NCI-H524 (cell line): ENCODE results near the gene PRKAG2.
A peak's percentile ranks its signal among the peaks of the same experiment; 100 is the strongest.

Experiments used
- DNase-seq, 2 experiments: peaks; one replicate each; lab custom pipeline; 2025; lab: John Stamatoyannopoulos, UW

Gene PRKAG2

DNA sequence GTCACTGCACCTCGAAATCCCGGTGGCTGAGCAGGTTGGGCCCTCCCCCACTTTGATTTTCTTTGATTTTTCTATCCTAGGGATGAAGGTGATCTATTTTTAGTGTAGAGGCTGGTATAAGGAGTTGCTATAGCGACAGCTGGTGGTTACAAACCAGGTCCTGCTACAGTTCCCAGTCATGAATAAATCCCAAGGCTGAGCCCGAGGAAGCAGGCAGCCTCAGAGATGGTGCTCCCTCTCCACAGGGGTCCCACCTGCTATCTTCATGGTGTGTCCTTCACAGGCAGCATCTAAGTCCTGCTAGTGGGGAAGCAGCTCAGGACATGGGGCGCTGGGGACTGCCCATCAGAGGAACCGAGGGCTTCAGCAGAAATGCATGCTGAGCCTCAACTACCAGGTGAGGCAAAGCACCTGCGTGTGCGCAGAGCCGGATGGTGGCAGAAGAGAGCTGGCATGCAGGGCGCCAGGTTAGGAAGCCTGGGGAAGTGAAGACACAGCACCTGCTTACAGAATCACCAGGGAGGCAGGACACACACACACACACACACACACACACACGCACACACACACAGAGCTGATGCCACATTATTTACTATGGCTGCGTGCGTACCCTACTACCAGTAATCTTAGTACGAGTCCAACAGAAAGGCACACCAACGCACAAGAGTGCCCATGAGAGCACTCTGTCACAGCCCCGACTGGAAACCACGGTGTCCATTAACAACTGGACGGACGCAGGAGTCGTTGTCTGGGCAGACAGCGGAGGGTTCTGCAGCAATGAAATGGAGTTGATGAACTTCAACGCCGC, 150.9 kb downstream of the PRKAG2 start:
- DNase-seq = peak; percentile 14 to 25

DNA sequence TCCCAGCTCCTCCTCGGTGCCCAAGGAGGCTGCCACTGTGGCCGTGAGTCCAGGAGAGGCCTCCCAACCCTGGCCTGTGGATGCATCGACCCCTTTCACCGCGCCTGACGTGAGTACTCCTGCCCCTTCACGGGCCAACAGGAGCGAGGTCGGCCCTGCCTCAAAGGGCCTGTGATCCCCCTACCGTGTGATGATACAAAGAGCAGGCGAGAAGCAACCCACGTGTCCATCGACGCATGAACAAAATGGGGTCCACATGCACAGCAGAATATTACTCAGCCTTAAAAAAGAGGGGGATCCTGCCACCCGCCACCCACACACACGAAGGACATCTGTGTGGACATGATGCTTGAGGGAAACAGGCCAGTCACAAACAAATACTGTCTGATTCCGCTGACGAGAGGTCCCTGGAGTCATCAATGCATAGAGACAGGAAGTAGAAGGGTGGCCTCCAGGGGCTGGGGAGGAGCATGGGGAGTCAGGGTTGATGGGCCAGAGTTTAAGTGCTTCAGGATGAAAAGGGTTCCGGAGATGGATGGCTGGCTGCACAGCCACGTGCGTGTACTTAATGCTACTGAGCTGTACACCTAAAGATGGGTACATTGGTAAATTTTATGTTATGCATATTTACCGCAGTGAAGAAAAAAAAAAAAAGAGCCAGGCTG, 151.9 kb downstream of the PRKAG2 start:
- DNase-seq = no peak

DNA sequence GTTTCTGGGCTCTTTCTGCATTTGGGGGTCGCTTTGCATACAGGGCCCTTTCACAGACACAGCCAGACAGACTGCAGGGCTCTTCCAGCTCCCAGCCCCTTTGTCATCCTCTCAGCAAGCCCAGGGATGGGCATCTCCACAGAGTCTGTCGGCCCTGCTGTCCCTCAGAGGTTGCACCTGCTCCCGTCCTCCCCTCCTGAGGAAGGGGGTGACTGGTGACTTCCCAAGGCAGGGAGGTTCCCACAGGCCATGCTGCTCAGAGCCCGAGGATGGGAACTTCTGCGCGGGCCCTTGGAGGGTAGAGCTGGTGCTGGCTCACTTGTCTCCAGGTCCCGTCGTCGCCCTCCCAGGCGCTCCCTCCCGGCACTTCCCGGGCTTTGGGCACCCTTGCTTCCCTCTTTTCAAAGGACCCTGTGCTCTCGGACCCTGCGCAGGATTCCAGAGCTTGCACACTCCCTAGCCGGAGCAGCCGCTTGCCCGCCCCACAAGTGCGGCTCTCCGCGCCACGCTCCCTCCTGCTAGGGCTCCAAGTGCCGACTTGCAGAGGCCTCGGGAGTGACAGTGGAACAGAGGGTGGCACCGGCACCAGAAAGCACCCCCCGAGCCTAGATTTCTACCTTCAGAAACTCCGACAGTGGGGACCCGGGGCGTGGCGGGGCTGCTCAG, 152.5 kb downstream of the PRKAG2 start:
- no peak for DNase-seq

DNA sequence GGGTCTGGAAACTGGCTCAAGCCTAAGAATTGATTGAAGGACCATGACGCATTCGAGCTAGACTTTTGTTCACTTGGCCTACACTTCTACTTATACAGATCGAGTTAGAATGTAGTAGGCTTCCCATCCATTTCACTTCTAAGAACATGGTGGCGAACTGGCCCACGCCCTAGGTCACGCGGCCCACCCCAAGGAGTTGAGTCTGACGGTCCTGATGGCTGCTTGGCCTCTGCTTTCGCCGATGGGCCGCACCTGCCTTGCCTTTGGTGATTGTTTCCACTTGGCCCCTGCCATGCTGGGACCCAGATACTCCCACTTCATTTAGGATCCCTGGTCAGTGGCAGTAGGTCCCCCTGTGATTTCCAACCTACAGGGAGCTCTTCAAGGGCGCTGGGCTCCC, 153.6 kb downstream of the PRKAG2 start:
- DNase-seq = no peak

DNA sequence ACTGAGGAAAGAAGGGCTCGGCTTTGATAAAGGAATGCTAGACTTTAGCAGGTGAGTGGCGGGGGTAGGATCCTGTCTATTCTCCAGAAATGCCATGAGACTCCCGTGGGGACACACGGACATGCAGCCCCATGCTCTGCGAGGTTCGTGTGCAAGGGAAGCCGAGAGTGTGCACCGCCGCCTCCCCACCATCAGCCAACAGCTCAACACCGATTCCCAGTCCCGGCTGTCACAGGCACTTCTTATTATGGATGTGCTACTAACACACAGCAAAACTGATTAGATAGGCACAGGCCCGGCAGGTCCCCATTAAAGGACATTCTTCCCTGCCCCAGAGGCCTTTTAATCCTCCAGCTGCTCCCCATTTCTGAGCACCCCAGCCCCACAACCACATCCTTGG, 154.4 kb downstream of the PRKAG2 start:
- DNase-seq = no peak

DNA sequence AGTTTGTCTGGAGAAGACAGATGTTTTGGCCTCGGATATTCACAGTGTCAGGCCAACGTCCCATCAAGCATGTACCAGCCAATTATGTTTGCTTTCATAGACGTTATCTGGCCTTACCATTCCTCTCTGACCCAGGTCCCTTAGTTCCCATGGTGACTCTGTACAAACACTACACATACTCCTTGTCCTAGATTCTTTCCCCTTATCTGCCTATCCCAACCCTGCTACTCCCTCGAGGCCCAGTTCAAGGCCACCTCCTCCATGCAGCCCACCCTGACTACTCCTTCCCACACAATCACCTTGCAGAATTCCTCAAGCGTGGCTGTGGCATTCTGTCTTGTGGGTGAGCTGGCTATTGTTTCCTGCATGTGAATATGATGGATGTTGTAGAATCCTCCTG, 155.2 kb downstream of the PRKAG2 start:
- no peak for DNase-seq

DNA sequence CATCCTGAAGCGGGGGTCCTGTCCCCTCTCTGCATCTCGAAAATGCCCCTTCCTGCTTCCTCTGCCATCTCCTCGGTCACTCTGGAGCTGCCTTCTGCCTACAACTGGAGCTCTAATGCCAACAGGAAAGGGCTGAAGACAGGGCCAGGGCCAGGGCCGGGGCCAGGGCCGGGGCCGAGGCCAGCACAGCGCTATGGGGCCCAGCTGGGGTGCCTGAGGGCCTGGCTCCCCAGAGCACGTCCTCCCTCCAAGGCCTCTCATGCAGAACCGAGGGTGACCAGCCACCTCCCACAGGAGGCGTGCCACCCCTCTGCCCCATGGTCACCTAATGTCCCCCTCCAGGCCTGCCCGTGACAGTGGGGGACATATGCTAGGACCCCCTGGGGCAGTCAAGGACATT, 155.7 kb downstream of the PRKAG2 start:
- no peak for DNase-seq

DNA sequence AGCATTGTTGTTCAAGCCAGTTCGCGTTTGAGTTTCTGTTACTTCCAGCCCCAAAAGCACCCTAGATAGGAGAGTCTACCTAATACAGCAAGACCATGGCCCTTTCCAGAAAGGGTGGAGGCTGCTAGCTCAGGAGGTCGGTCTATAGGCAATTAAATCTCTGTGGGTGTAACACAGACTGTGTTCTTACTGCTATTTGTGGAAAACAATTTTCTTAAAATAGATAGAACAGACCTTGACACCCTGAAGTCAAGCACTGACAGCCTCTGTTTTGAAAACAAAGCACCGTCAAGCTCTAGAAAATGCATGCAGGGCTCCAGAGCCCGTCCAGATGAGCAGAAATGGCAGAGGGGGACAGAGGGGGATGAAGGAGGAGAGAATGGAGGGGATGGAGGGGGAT, 156.6 kb downstream of the PRKAG2 start:
- DNase-seq = no peak

DNA sequence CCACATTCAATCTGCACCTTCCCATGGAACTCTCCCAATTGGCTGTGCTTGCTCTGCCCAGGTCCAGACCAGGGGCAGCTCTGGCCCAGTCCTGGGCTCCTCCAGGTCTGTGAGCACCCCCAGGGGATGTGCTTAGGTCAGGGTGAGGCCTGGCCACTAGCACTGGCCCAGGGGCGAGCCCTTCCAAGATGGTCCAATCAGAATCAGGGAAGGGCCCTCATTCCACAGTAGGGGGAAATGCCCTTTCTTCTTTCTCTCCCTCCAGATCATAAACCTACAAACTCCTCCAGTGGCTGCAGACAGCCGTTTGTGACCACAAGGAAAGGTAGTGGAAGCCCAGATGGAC, 157.0 kb downstream of the PRKAG2 start:
- DNase-seq = no peak

DNA sequence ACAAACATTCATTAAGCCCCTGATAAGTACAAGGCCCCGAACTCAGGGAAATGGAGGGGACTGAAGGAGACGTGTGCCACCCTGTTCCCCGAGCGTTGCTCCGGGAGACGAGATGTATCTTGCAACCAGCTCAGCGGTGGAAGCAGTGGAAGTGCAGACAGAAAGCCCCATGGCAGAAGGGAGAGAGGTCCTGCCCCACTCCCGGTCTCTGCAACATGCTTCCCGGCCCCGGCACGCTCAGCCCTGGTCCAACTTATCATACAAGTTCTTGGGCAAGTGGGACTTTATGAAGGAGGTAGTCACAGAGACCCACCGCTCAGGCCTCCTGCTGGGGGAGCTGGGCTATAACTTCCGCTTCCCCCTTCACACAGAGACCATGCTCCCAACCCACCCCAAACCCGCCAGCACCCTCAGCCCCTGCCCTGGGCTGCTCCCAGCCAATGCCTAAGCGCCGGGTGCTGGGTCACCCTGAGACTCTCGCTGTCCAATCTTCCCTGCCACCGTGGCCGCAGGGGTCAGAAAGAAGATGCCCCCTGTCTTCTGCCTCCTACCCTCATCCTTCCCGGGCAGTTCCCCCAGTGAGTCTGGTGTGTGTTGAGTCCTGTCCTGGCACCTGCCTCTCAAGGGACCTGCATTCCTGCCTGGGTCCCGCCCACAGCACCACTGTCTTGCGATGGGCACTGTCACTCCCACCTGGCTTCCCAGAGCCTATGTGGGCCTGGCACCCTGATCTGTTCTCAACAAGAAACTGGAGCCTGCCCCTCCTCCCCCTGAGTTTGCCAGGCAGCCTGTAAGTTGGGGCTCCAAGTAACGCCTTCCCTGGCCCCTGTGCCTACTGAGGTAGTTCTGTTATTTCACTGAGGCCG, 157.7 kb downstream of the PRKAG2 start:
- DNase-seq = no peak

DNA sequence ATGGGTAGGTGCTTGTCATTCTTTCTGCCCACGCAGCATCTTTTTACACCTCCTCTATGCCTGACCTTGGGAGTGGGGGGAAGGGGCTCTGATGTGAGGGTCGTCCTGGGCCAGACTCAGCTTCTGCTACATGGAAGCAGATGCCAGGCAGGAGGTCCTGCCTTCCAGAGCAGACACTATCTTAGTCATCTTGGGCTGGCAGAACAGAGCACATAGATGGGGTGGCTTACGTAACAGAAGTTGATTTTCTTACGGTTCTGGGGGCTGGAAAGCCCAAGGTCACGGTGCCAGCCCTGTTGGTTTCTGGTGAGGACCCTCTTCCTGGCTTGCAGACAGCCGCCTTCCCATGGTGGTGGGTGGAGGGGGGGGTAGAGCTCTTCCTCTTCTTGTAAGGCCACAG, 159.0 kb downstream of the PRKAG2 start:
- no peak for DNase-seq

DNA sequence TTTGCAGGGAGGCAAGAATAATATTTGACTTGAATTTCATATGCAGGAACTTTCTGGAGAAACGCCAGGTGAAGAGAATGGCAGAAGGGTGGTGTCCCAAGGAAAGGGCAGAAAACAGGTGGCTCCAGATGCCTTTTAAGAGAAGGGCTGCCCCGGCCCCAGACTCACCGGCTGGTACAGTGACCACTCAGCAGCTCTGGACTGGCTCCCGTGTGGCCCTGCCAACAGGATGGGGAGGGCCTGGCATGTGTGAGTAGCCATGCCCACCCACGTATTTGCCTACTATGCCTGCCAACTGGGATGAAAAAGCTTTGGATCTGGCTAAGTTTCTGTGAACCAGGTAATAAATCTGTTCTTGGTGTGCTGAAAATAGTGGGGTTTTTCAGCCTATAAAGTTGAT, 159.5 kb downstream of the PRKAG2 start:
- no peak for DNase-seq

DNA sequence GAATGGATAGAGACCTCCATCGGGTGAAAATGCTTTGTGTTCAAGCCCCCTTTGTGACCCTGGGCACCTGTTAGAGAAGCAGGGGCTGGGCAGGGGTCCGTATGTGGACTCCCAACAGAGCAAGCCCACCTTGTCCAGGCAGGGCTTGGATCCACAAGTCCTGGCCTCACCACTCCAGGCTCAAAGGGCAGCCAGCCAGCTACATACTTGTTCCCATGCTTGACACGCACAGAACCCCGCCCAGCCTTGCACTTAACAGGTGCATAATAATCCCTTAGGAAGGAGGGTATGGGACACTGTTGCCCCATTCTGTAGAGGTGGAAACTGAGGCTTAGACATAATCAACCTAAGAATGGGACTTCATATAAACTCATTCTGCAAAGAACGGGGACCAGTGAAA, 160.6 kb downstream of the PRKAG2 start:
- DNase-seq = no peak

DNA sequence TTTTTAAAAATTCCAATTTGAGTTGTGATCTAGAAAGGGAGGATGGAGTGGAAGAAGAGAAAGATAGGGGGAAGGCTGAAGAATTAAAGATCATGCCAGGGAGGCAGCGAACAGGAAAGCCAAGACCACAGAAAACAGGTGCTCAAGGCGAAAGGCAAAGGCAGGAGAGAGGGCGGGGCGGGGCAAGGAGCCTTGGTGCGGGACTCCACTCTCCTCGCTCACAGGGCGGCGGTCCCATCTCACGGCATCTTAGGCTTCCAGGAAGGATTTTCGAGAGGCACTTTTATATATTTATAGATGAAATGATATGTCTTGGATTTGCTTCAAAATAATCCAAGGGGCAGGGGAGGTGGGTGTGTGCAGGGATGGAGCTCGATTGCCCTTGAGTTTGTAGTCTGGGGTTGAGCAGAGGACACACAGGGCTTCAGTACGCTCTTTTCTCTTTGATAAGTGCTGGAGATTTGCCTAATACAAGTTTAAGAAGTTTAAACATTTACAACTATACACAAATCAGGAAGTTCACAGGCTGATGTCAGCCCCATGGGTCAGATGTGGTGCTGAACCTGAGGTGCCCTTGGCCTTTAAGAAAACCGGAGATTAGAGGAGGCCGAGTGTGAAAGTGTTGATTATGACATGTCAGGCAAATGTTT, 161.1 kb downstream of the PRKAG2 start:
- no peak for DNase-seq

DNA sequence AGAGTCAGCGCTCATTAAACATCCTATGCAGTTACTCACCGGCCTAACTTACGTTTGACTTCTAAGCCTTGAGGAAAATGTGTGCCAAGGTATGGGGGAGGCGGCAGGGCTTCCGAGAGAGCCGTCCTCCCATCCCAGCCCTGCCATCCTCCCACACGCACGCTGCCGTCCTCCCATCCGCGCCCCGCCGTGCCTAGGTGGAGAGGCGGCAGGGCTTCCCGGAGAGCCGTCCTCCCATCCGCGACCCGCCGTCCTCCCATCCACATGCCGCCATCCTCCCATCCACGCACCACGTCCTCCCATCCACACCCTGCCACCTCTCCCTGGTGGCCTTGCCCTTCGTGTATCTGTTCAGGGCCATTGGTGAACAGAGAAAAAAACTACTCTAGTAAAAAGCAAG, 162.7 kb downstream of the PRKAG2 start:
- DNase-seq = no peak

DNA sequence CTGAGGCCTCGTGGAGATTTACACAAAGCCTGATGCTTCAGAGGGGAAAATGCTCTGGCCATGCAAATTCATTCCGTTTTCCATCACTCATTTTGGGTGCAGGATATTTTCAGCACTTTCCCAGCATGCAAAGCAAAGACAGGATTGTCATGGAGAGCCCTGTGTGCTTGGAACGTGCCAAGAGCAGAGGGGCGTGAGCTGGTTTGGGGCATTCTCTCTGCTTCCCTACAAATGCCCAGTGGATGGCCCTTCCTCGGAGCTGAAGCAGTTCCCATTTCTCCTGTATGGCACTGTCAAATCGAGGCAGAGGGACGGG, 164.1 kb downstream of the PRKAG2 start:
- DNase-seq = no peak

DNA sequence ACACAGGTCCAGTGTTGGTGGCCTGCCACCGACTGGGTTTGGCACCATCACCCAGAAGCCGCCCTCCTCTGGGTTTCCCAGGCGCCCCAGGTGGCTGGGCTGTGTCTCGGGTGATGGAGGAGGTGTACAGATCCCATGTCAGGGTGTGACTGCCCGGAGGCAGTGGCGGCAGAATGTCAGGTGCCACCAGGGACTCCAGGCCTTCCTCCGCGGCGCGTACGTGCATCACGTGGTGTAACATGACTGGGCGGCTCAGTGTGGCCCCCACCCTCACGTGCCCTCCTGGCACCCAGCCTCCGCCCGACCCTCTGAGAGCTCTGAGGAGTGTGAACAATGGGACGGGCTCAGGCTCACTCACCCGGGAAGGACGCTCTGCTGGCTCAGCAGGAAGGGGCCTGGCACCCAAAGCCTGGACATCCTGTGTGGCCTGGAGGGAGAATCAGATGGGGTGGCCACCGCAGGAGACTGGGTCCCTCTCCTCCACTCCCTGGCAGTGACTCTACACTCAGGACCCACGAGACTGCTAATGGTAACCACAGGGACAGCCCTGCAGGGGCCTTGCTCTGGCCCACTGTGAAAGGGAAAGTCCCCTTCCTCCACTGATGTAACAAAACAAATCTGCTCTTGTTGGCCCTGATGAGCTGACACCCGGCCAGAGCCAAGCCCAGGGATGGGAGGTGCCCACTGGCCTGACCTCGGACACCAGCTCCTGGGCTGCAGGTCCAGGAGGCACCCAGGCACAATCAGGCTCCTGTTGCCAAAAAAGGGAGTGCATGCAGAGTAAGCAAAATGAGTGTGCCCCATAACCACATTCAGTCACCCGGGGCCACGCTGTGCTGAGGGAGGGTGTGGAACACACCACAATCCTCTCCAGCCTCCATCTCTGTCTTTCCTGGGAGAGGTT, 164.8 kb downstream of the PRKAG2 start:
- no peak for DNase-seq

DNA sequence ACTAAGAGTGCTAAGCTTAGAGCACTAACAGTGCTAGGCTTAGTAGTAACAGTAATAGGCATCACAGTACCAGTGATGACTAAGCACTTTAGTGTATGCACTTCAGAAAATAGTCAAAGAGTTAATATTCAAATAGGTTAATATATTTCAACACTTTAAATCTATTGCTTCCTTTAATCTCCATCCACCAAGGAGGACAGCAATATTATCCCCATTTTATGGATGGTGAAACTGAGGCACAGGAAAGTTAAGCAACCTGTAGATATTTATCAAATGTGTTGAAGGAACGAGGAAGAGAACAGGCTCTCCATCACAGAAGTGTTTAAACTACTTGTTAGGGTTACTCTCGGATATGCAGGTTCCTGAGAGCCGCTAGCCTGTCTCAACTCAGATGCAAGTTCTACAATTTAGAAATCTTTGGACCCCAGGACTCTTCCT, 165.5 kb downstream of the PRKAG2 start:
- no peak for DNase-seq

DNA sequence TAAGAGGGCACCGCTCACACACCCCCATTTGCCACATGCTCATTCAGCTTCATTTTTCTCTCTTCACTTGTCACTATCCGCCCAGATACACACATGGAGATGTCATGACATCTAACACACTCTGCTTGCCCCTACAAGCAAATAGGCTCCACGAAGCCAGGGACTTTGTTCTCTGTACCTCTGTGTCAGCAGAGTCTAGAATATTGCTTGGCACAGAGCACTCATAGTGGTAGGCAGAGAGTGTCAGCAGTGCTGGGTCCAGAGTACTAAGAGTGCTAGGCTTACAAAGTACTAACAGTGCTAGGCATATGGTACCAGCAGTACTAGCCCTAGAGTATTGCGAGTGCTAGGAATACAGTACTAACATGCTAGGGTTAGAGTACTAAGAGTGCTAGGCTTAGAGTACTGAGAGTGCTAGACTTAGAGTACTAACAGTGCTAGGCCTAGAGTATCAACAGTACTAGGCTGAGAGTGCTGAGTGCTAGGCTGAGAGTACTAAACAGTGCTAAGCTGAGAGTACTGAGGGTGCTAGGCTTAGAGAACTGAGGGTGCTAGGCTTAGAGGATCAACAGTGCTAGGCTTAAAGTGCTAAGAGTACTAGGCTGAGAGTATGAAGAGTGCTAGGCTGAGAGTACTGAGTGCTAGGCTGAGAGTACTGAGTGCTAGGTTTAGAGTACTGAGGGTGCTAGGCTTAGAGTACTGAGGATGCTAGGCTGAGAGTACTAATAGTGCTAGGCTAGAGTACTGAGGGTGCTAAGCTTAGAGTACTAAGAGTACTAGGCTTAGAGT, 166.1 kb downstream of the PRKAG2 start:
- DNase-seq = no peak

DNA sequence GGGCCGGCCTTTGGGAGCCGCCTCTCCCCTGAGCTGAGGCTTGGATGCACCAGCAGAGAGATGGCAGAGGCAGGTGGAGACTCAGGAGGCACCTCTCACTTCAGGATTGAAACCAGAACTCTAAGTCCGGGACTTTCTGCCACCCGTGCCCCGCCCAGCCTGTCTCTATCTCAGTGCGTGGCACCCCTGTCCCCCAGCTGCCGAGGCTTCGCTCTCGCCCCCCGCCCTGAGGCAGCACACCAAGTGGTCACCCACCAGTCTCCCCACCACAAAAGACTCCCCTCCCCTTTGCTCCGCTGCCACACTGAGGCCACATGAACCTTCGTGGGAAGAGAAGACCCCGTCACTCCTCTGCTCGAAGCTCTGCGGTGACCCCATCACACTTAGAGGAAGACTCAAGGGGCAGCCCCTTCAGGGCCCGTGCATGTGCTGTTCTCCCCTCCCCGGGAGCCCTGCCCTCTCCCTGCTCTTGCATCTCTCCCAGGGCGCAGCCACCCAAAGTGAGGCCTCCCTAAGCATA, 166.7 kb downstream of the PRKAG2 start:
- DNase-seq = no peak
